K562 (cell line): ENCODE data around the gene SPRY2. TPM values are rescaled to one million over a fixed set of nuclear protein-coding genes. Genes with fewer than 3 reads are reported as not detected.

Experiments
- ATAC-seq: fragments of 200-7000 bp; cut with Tn5 transposase; 3 replicates; pipeline ENCODE4 v1.9.1; 2020; ENCODE audit warnings: moderate library complexity
- BruUV-seq: library from RNA; stranded (reverse); fragments of 400-500 nt; replicated peaks from 2 replicates; lab custom pipeline; 2021; lab: Mats Ljungman, UMichigan
- CTCF ChIA-PET: fragments of 300-600 bp; formaldehyde crosslinking; extraction: SDS; loops from one replicate; lab custom pipeline; 2021; ENCODE audit warnings: low intra/inter-chr PET ratio; lab: Yijun Ruan, JAX
- POLR2A ChIA-PET: fragments of 300-600, 350-650 bp; sonication (Branson Sonifier 250); formaldehyde crosslinking; extraction: SDS; loops from one replicate; lab custom pipeline; 2021; ENCODE audit warnings: antibody characterized with exemption, inconsistent platforms; lab: Yijun Ruan, JAX
- DNase-seq, 4 experiments: peaks; one replicate each; pipeline versions ENCODE4 v3.0.0 to v3.0.0-alpha.2; 2011 to 2018; ENCODE audit warnings: low spot score in 3 of 4, mixed read lengths in 3 of 4; ENCODE audit errors: extremely low read depth in 1 of 4
- FAIRE-seq: peaks from 2 replicates; lab custom pipeline; 2011; peaks lifted over from hg19 to GRCh38; lab: Jason Lieb, UNC
- H2AFZ ChIP-seq: 2 replicates; pipeline ENCODE4 v1.6.0; 2011; ENCODE audit warnings: low read depth, low read length, control low read depth, inconsistent platforms
- H3K27ac ChIP-seq: fragments of 200-600 bp; 3 replicates; pipeline ENCODE4 v1.8.0; 2011; ENCODE audit warnings: low read depth, mild to moderate bottlenecking, control low read depth, inconsistent platforms, low read length, moderate library complexity, mixed read lengths; ENCODE audit errors: extremely low read depth
- H3K27me3 ChIP-seq, 2 experiments: fragments of 300-600 bp in 1 of 2; 2 replicates in 1 of 2; 3 replicates in 1 of 2; pipeline versions ENCODE4 v1.6.0 to v1.8.0; 2011; ENCODE audit warnings: inconsistent platforms in 2 of 2, low read length in 2 of 2, mild to moderate bottlenecking in 1 of 2, mixed read lengths in 1 of 2, moderate library complexity in 1 of 2; ENCODE audit not compliant: control insufficient read depth in 2 of 2, insufficient read depth in 2 of 2
- H3K36me3 ChIP-seq: fragments of 300-600 bp; 3 replicates; pipeline ENCODE4 v1.8.0; 2011; ENCODE audit warnings: mild to moderate bottlenecking, low read length, inconsistent platforms; ENCODE audit not compliant: control insufficient read depth, insufficient read depth
- H3K4me1 ChIP-seq, 2 experiments: fragments of 200-600 bp in 1 of 2; replicated peaks in 1 of 2; 2 replicates in 1 of 2; 3 replicates in 1 of 2; pipeline versions ENCODE4 v1.5.1 to v1.8.0; 2011; ENCODE audit warnings: inconsistent platforms in 2 of 2, low read length in 2 of 2, mild to moderate bottlenecking in 1 of 2, mixed read lengths in 1 of 2, moderate library complexity in 1 of 2; ENCODE audit not compliant: control insufficient read depth in 2 of 2, insufficient read depth in 2 of 2
- H3K4me2 ChIP-seq: 2 replicates; pipeline ENCODE4 v1.6.1; 2011; ENCODE audit warnings: low read length, control low read depth, inconsistent platforms, mixed read lengths; ENCODE audit not compliant: insufficient read depth
- H3K4me3 ChIP-seq: fragments of 200-600 bp; sonication (generic), shearing (Covaris generic); 2 replicates; pipeline ENCODE4 v1.5.1; 2016; ENCODE audit warnings: control low read depth, inconsistent platforms
- H3K79me2 ChIP-seq: fragments of 200-600 bp; 3 replicates; pipeline ENCODE4 v1.8.0; 2011; ENCODE audit warnings: low read length, inconsistent platforms; ENCODE audit not compliant: control insufficient read depth, insufficient read depth
- H3K9ac ChIP-seq, 2 experiments: 2 replicates each; pipeline versions ENCODE4 v1.6.0 to v1.6.1; 2011; ENCODE audit warnings: low read depth in 2 of 2, low read length in 2 of 2, control low read depth in 1 of 2, inconsistent platforms in 1 of 2, mild to moderate bottlenecking in 1 of 2, mixed read lengths in 1 of 2; ENCODE audit not compliant: insufficient read depth in 1 of 2
- H3K9me1 ChIP-seq: one replicate; pipeline ENCODE4 v1.6.0; 2011; ENCODE audit warnings: inconsistent platforms, mild to moderate bottlenecking, low read length, moderate library complexity; ENCODE audit not compliant: control insufficient read depth, insufficient read depth
- H3K9me3 ChIP-seq: replicated peaks from 2 replicates; pipeline ENCODE4 v1.5.1; 2011; ENCODE audit warnings: low read depth, low read length, inconsistent platforms; ENCODE audit not compliant: control insufficient read depth, insufficient read depth
- H4K20me1 ChIP-seq: replicated peaks from 2 replicates; pipeline ENCODE4 v1.6.1; 2011; ENCODE audit warnings: low read length, inconsistent platforms, mixed read lengths; ENCODE audit not compliant: control insufficient read depth, insufficient read depth
- CHD1 ChIP-seq: fragments of 200-600 bp; sonication (generic); IDR thresholded peaks from one replicate; pipeline ENCODE4 v1.6.1; 2012; ENCODE audit warnings: mild to moderate bottlenecking, moderate library complexity, low read length, inconsistent platforms
- IRF1 ChIP-seq: sonication (generic); formaldehyde crosslinking; IDR thresholded peaks from 2 replicates; pipeline ENCODE4 v1.8.0; 2022; ENCODE audit warnings: missing genetic modification reagents, mild to moderate bottlenecking, borderline replicate concordance
- KLF1 ChIP-seq: fragments of 450-650 bp; IDR thresholded peaks from 2 replicates; pipeline ENCODE4 v1.6.1; 2016; ENCODE audit warnings: missing genetic modification characterization, missing compliant biosample characterization
- KLF13 ChIP-seq: fragments of 450-650 bp; IDR thresholded peaks from 2 replicates; pipeline ENCODE4 v1.6.1; 2016; ENCODE audit warnings: missing genetic modification characterization, low read depth, mild to moderate bottlenecking, missing compliant biosample characterization, moderate library complexity, borderline replicate concordance
- RBM22 ChIP-seq: fragments of 200-400 bp; formaldehyde crosslinking; IDR thresholded peaks from 2 replicates; pipeline ENCODE4 v1.6.1; 2018; ENCODE audit warnings: low read length, low read depth; ENCODE audit not compliant: poor library complexity, severe bottlenecking
- ZEB2 ChIP-seq: fragments of 450-650 bp; IDR thresholded peaks from 2 replicates; pipeline ENCODE4 v1.6.1; 2016
- ZNF143 ChIP-seq: sonication (generic); formaldehyde crosslinking; IDR thresholded peaks from 2 replicates; pipeline ENCODE4 v1.9.0; 2022; ENCODE audit warnings: mild to moderate bottlenecking, missing genetic modification reagents
- ZNF316 ChIP-seq: fragments of 450-650 bp; IDR thresholded peaks from 2 replicates; pipeline ENCODE4 v1.6.1; 2016
- ZNF589 ChIP-seq: fragments of 200-800 bp; sonication (Bioruptor generic); IDR thresholded peaks from 2 replicates; pipeline ENCODE4 v1.6.1; 2016; ENCODE audit warnings: low read depth, missing genetic modification characterization, missing compliant biosample characterization
- WGBS: fragments of 100-300 bp; shearing (Covaris generic); methylation state at CpG from one replicate; pipeline ENCODE4 v1.1.6; 2016; ENCODE audit warnings: low coverage, mixed read lengths; ENCODE audit not compliant: insufficient coverage; ENCODE audit errors: missing lambda C conversion rate; 5-methylcytosine and 5-hydroxymethylcytosine counted together
- in situ Hi-C: fragments of 300-500 bp; cut with MboI; formaldehyde crosslinking; loops from 4 replicates; pipeline ENCODE4 v1.15.0; 2018; ENCODE audit warnings: inconsistent platforms, mixed read lengths
- intact Hi-C: fragments of 100-400 bp; cut with micrococcal nuclease; formaldehyde crosslinking; loops from 2 replicates; pipeline ENCODE4 v1.14.2; 2022
- polyA plus RNA-seq, 8 experiments: library from polyadenylated mRNA; depleted of rRNA in 4 of 8; stranded (reverse) in 5 of 8; unstranded in 3 of 8; fragments of >200 nt; fragmentation: Nextera tagmentation in 2 of 8; fragmentation: Illumina TruSeq in 1 of 8; extraction: Ambion mirVana in 2 of 8; extraction: Trizol in 1 of 8; gene quantifications; 2 replicates each; pipeline versions ENCODE4 v1.2.1 to v1.2.3, GENCODE V29; 2011 to 2014; ENCODE audit warnings: inconsistent platforms in 1 of 8, missing spikeins in 1 of 8
- total RNA-seq, 7 experiments: library from RNA; depleted of rRNA in 6 of 7; stranded (reverse); fragments of >200 nt in 6 of 7; fragmentation: Illumina TruSeq in 2 of 7; extraction: Trizol in 2 of 7; gene quantifications; 2 replicates each; pipeline versions ENCODE4 v1.2.1 to v1.2.3, GENCODE V29; 2011 to 2021; ENCODE audit warnings: low replicate concordance in 1 of 7
- TF ChIP-seq, protein P1 (sequence below): fragments of 250-450 bp; sonication (Bioruptor Pico); IDR thresholded peaks from 2 replicates; pipeline ENCODE4 v1.4.0; 2020

Gene SPRY2
- total and polyA plus RNA-seq, 9 of the 15 experiments (the other 6 are each of a cell fraction or from before 2014, with no cell fraction given): 1.8 to 7.8 (median 3.4) TPM

DNA sequence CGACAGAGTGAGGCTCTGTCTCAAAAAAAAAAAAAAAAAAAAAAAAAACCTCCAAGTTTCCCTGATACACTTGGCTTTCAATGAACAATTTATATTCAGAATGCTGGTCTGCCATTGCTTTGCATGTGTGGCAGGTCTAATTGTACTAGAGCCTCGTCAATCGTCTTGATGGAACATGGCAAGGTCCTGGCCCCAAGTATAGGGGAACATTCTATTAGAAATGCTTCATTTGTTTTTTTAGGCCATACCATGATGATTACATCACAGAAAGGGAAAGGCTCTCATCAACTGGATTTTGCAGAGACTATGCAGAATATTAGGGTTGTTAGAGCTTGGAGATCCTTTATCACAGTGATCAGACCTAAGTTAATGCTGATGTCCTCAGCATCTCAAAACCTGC is 28.0 kb downstream of the SPRY2 start (continued):
- no peak for TF ChIP-seq KLF13 (tag)
- no peak for TF ChIP-seq CHD1
- TF ChIP-seq KLF1 (tag): no peak
- no peak for TF ChIP-seq ZNF316

- H3K9me3 ChIP-seq: no peaks in the 10 kb centered on the region
- H3K27ac ChIP-seq: no peak overlapping the region
- FAIRE-seq (no peak), DNase-seq (no peak), ATAC-seq (no peak)
- H3K9me1 ChIP-seq: no peaks in the 10 kb centered on the region
- no peaks in the 10 kb centered on the region for H4K20me1 ChIP-seq
- H3K9ac ChIP-seq: no peak overlapping the region
- WGBS: 0% methylated on average over 5 of the region's 5 CpGs
- in situ Hi-C loops (no loop called here), intact Hi-C loops (no loop called here)
- H3K79me2 ChIP-seq: no peaks in the 10 kb centered on the region
- no peak overlapping the region for H3K4me2 ChIP-seq
- no peak overlapping the region for H2AFZ ChIP-seq
- ChIA-PET CTCF (no interaction called here), POLR2A (no interaction called here)
- H3K4me1 ChIP-seq: no peaks in the 10 kb centered on the region
- no TSS peak for BruUV-seq
- TF ChIP-seq ZNF589 (CRISPR knock-in tag) (no peak), ZNF143 (CRISPR knock-in tag) (no peak), ZEB2 (no peak), IRF1 (CRISPR knock-in tag) (no peak), RBM22 (no peak)
- TF ChIP-seq, protein P1, sequence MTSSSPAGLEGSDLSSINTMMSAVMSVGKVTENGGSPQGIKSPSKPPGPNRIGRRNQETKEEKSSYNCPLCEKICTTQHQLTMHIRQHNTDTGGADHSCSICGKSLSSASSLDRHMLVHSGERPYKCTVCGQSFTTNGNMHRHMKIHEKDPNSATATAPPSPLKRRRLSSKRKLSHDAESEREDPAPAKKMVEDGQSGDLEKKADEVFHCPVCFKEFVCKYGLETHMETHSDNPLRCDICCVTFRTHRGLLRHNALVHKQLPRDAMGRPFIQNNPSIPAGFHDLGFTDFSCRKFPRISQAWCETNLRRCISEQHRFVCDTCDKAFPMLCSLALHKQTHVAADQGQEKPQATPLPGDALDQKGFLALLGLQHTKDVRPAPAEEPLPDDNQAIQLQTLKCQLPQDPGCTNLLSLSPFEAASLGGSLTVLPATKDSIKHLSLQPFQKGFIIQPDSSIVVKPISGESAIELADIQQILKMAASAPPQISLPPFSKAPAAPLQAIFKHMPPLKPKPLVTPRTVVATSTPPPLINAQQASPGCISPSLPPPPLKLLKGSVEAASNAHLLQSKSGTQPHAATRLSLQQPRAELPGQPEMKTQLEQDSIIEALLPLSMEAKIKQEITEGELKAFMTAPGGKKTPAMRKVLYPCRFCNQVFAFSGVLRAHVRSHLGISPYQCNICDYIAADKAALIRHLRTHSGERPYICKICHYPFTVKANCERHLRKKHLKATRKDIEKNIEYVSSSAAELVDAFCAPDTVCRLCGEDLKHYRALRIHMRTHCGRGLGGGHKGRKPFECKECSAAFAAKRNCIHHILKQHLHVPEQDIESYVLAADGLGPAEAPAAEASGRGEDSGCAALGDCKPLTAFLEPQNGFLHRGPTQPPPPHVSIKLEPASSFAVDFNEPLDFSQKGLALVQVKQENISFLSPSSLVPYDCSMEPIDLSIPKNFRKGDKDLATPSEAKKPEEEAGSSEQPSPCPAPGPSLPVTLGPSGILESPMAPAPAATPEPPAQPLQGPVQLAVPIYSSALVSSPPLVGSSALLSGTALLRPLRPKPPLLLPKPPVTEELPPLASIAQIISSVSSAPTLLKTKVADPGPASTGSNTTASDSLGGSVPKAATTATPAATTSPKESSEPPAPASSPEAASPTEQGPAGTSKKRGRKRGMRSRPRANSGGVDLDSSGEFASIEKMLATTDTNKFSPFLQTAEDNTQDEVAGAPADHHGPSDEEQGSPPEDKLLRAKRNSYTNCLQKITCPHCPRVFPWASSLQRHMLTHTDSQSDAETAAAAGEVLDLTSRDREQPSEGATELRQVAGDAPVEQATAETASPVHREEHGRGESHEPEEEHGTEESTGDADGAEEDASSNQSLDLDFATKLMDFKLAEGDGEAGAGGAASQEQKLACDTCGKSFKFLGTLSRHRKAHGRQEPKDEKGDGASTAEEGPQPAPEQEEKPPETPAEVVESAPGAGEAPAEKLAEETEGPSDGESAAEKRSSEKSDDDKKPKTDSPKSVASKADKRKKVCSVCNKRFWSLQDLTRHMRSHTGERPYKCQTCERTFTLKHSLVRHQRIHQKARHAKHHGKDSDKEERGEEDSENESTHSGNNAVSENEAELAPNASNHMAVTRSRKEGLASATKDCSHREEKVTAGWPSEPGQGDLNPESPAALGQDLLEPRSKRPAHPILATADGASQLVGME (CRISPR knock-in tag): no peak
- H3K36me3 ChIP-seq: no peaks in the 10 kb centered on the region
- no peaks in the 10 kb centered on the region for H3K27me3 ChIP-seq
- H3K4me3 ChIP-seq: no peak overlapping the region
Measured at GRCh38 chr13:80312012-80312704, 28.8 kb downstream of the SPRY2 start.
